ENCODE measurements around the gene SKIC8. TPM values are rescaled to one million over a fixed set of nuclear protein-coding genes. Genes with fewer than 3 reads are reported as not detected.

The SKIC8 gene
- total RNA-seq, 1 donor from 2014 or later: 49.0 TPM

DNA sequence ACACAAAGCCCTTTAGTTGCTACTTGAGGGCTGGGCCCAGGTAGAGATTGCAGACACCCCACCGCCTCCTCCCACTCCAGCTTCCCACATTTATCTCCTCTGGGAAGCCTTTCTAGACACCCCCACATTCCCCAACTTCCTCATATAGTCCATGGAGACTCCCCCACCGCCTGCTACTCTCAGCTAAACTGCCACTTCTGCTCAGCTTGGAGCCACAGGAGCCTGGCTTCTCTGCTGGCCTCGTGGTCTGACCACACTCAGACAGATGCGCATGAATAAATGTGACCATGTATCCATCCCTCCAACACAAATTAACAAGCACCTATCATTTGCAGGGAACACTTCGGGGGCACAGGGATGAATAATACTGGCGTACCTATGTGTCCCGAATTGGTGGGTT, 54.5 kb downstream of the SKIC8 start:
- Histone ChIP-seq H3K4me3 (ENCODE audit: low read depth, low read length) (no peak overlapping the region), H3K27me3 (ENCODE audit: control insufficient read depth, insufficient read depth, low read length) (peaks cover 3% of the 10 kb centered on the region), H3K36me3 (ENCODE audit: control insufficient read depth, insufficient read depth, low read length) (no peaks in the 10 kb centered on the region)
- no peak for DNase-seq (ENCODE audit: low read depth)
- no peak for FAIRE-seq
- TF ChIP-seq, protein P1, sequence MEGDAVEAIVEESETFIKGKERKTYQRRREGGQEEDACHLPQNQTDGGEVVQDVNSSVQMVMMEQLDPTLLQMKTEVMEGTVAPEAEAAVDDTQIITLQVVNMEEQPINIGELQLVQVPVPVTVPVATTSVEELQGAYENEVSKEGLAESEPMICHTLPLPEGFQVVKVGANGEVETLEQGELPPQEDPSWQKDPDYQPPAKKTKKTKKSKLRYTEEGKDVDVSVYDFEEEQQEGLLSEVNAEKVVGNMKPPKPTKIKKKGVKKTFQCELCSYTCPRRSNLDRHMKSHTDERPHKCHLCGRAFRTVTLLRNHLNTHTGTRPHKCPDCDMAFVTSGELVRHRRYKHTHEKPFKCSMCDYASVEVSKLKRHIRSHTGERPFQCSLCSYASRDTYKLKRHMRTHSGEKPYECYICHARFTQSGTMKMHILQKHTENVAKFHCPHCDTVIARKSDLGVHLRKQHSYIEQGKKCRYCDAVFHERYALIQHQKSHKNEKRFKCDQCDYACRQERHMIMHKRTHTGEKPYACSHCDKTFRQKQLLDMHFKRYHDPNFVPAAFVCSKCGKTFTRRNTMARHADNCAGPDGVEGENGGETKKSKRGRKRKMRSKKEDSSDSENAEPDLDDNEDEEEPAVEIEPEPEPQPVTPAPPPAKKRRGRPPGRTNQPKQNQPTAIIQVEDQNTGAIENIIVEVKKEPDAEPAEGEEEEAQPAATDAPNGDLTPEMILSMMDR (IDR thresholded peaks at IDR 0.05; ENCODE audit: insufficient read depth, low read length, severe bottlenecking): no peak

DNA sequence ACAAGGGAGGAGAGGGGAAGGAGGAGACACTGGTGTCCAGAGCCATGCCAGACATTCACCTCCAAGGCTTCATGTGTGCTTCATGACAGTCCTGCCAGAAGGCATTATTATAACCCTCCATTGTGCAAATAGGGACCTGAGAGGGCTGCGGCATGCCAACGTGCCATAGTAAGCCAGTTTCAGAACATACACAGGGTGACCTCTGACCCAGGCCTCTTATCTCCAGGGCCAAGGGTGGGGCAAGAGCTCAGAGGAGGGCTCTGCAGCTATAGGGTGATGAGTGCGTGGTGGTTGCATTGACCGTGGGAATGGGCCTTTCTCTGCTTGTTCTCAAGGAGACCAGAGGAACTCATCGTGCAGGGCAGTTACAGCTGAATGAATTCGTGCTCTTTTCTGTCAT, 55.3 kb downstream of the SKIC8 start:
- no peak for FAIRE-seq

DNA sequence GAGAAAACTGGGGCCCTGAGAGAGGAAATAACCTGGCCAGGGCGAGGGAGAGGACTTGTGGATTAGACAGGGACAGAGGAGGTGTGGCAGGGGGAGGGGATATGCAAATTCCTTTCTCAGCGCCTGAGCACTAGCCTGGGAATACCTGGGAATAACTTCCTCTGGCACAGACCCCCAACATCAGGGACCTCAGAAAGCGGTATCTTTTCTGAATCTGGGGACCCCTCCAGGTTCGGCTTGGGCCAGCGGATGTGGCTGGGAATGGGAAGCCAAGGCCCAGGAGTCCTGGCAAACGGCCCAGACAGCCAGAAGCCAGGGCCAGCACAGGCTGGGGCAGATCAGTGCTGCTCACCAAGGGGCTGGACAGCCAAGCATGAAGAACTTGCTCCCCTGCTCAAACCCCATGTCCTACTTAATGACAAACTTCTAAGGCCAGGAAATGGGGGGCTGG, 55.9 kb downstream of the SKIC8 start:
- DNase-seq (ENCODE audit: low read depth): peak; percentile 40
- no peak overlapping the region for H3K4me3 ChIP-seq (ENCODE audit: low read depth, low read length)
- peaks cover 3% of the 10 kb centered on the region for H3K27me3 ChIP-seq (ENCODE audit: control insufficient read depth, insufficient read depth, low read length)
- no peaks in the 10 kb centered on the region for H3K36me3 ChIP-seq (ENCODE audit: control insufficient read depth, insufficient read depth, low read length)
- no peak for FAIRE-seq
- TF ChIP-seq, protein P1 (IDR thresholded peaks at IDR 0.05; ENCODE audit: insufficient read depth, low read length, severe bottlenecking): no peak

More for the DNA sequence above, 55.3 kb downstream of the SKIC8 start:
- no peaks in the 10 kb centered on the region for H3K36me3 ChIP-seq (ENCODE audit: control insufficient read depth, insufficient read depth, low read length)
- peaks cover 3% of the 10 kb centered on the region for H3K27me3 ChIP-seq (ENCODE audit: control insufficient read depth, insufficient read depth, low read length)
- DNase-seq (ENCODE audit: low read depth): no peak
- H3K4me3 ChIP-seq (ENCODE audit: low read depth, low read length): no peak overlapping the region
- TF ChIP-seq, protein P1 (IDR thresholded peaks at IDR 0.05; ENCODE audit: insufficient read depth, low read length, severe bottlenecking): no peak

DNA sequence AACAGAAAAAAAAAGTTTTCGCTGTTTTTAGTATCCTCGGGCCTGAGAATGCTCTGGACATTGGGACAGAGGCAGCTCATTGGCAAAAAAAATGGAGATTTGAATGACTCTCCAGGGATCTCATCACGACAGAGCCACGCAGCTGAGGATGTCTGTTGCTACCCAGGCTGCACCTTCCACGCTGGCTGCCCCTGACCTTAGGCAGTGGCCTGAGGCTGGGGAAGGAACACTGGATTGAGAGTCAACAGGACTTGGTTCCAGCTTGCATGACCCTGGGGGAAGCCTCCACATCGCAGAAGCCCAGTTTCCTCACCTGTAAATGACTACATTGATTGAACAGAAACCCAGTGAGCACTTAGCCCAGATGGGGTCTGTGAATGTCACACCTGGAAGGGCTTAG, 56.4 kb downstream of the SKIC8 start:
- Histone ChIP-seq H3K27me3 (ENCODE audit: control insufficient read depth, insufficient read depth, low read length) (peaks cover 3% of the 10 kb centered on the region), H3K4me3 (ENCODE audit: low read depth, low read length) (no peak overlapping the region), H3K36me3 (ENCODE audit: control insufficient read depth, insufficient read depth, low read length) (no peaks in the 10 kb centered on the region)
- TF ChIP-seq, protein P1 (IDR thresholded peaks at IDR 0.05; ENCODE audit: insufficient read depth, low read length, severe bottlenecking): no peak
- FAIRE-seq (no peak), DNase-seq (ENCODE audit: low read depth) (no peak)

DNA sequence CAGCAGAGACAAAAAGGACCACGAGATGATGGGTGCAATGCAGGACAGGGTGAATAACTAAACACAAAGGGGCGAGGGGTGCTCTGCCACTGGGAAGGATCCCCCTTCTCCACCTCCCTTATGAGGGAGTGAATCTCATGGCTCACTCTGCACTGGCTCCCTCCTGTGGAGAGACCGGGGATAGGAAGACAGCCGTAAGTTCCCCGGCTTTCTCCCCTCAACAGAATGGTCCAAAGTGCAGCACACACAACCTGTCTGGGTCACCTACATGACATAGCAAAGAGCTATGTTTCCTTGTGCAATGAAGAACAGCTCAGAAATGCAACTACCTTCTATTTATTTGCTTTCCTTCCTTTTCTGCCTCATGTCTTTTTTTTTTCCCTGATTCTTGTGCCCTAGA, 57.3 kb downstream of the SKIC8 start:
- Histone ChIP-seq H3K27me3 (ENCODE audit: control insufficient read depth, insufficient read depth, low read length) (peaks cover 3% of the 10 kb centered on the region), H3K36me3 (ENCODE audit: control insufficient read depth, insufficient read depth, low read length) (no peaks in the 10 kb centered on the region), H3K4me3 (ENCODE audit: low read depth, low read length) (no peak overlapping the region)
- no peak for FAIRE-seq
- TF ChIP-seq, protein P1 (IDR thresholded peaks at IDR 0.05; ENCODE audit: insufficient read depth, low read length, severe bottlenecking): peak; percentile 45
- no peak for DNase-seq (ENCODE audit: low read depth)

DNA sequence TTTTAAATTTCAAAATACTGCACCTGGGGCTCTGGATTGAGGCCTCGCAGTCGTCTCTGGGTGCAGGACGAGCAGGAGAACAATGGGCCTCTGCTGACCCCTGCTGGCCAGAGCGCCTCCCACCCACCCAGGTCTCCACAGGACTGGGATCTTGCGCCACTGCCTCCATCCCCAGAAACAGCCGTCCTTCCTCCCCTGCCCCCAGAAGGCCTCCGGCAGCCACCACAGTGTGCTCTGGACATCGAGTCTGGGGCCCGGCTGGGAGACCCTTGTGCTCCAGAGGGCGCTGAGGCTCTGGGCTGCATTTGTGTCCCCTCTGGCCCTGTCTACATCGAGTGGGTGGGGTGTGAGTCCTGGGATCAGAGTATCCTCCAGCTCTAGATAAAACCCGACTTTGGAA, 58.4 kb downstream of the SKIC8 start:
- H3K36me3 ChIP-seq (ENCODE audit: control insufficient read depth, insufficient read depth, low read length): no peaks in the 10 kb centered on the region
- TF ChIP-seq, protein P1 (IDR thresholded peaks at IDR 0.05; ENCODE audit: insufficient read depth, low read length, severe bottlenecking): peak; percentile 93
- H3K4me3 ChIP-seq (ENCODE audit: low read depth, low read length): no peak overlapping the region
- H3K27me3 ChIP-seq (ENCODE audit: control insufficient read depth, insufficient read depth, low read length): peaks cover 3% of the 10 kb centered on the region
- DNase-seq (ENCODE audit: low read depth) (peak; percentile 50), FAIRE-seq (no peak)

Data from bronchial epithelial cell (primary cell).